K562 (cell line): ENCODE data around the gene MYO1F. TPM values are rescaled to one million over a fixed set of nuclear protein-coding genes. Genes with fewer than 3 reads are reported as not detected.

Experiments used
- ATAC-seq: fragments of 200-7000 bp; cut with Tn5 transposase; 3 replicates; pipeline ENCODE4 v1.9.1; 2020; ENCODE audit warnings: moderate library complexity
- BruUV-seq: library from RNA; stranded (reverse); fragments of 400-500 nt; replicated peaks from 2 replicates; lab custom pipeline; 2021; lab: Mats Ljungman, UMichigan
- CTCF ChIA-PET: fragments of 300-600 bp; formaldehyde crosslinking; extraction: SDS; loops from one replicate; lab custom pipeline; 2021; ENCODE audit warnings: low intra/inter-chr PET ratio; lab: Yijun Ruan, JAX
- POLR2A ChIA-PET: fragments of 300-600, 350-650 bp; sonication (Branson Sonifier 250); formaldehyde crosslinking; extraction: SDS; loops from one replicate; lab custom pipeline; 2021; ENCODE audit warnings: antibody characterized with exemption, inconsistent platforms; lab: Yijun Ruan, JAX
- DNase-seq, 4 experiments: peaks; one replicate each; pipeline versions ENCODE4 v3.0.0 to v3.0.0-alpha.2; 2011 to 2018; ENCODE audit warnings: low spot score in 3 of 4, mixed read lengths in 3 of 4; ENCODE audit errors: extremely low read depth in 1 of 4
- FAIRE-seq: peaks from 2 replicates; lab custom pipeline; 2011; peaks lifted over from hg19 to GRCh38; lab: Jason Lieb, UNC
- H2AFZ ChIP-seq: 2 replicates; pipeline ENCODE4 v1.6.0; 2011; ENCODE audit warnings: low read depth, low read length, control low read depth, inconsistent platforms
- H3K27ac ChIP-seq: fragments of 200-600 bp; 3 replicates; pipeline ENCODE4 v1.8.0; 2011; ENCODE audit warnings: low read depth, mild to moderate bottlenecking, control low read depth, inconsistent platforms, low read length, moderate library complexity, mixed read lengths; ENCODE audit errors: extremely low read depth
- H3K27me3 ChIP-seq, 2 experiments: fragments of 300-600 bp in 1 of 2; 2 replicates in 1 of 2; 3 replicates in 1 of 2; pipeline versions ENCODE4 v1.6.0 to v1.8.0; 2011; ENCODE audit warnings: inconsistent platforms in 2 of 2, low read length in 2 of 2, mild to moderate bottlenecking in 1 of 2, mixed read lengths in 1 of 2, moderate library complexity in 1 of 2; ENCODE audit not compliant: control insufficient read depth in 2 of 2, insufficient read depth in 2 of 2
- H3K36me3 ChIP-seq: fragments of 300-600 bp; 3 replicates; pipeline ENCODE4 v1.8.0; 2011; ENCODE audit warnings: mild to moderate bottlenecking, low read length, inconsistent platforms; ENCODE audit not compliant: control insufficient read depth, insufficient read depth
- H3K4me1 ChIP-seq, 2 experiments: fragments of 200-600 bp in 1 of 2; replicated peaks in 1 of 2; 2 replicates in 1 of 2; 3 replicates in 1 of 2; pipeline versions ENCODE4 v1.5.1 to v1.8.0; 2011; ENCODE audit warnings: inconsistent platforms in 2 of 2, low read length in 2 of 2, mild to moderate bottlenecking in 1 of 2, mixed read lengths in 1 of 2, moderate library complexity in 1 of 2; ENCODE audit not compliant: control insufficient read depth in 2 of 2, insufficient read depth in 2 of 2
- H3K4me2 ChIP-seq: 2 replicates; pipeline ENCODE4 v1.6.1; 2011; ENCODE audit warnings: low read length, control low read depth, inconsistent platforms, mixed read lengths; ENCODE audit not compliant: insufficient read depth
- H3K4me3 ChIP-seq: fragments of 200-600 bp; sonication (generic), shearing (Covaris generic); 2 replicates; pipeline ENCODE4 v1.5.1; 2016; ENCODE audit warnings: control low read depth, inconsistent platforms
- H3K79me2 ChIP-seq: fragments of 200-600 bp; 3 replicates; pipeline ENCODE4 v1.8.0; 2011; ENCODE audit warnings: low read length, inconsistent platforms; ENCODE audit not compliant: control insufficient read depth, insufficient read depth
- H3K9ac ChIP-seq, 2 experiments: 2 replicates each; pipeline versions ENCODE4 v1.6.0 to v1.6.1; 2011; ENCODE audit warnings: low read depth in 2 of 2, low read length in 2 of 2, control low read depth in 1 of 2, inconsistent platforms in 1 of 2, mild to moderate bottlenecking in 1 of 2, mixed read lengths in 1 of 2; ENCODE audit not compliant: insufficient read depth in 1 of 2
- H3K9me1 ChIP-seq: one replicate; pipeline ENCODE4 v1.6.0; 2011; ENCODE audit warnings: inconsistent platforms, mild to moderate bottlenecking, low read length, moderate library complexity; ENCODE audit not compliant: control insufficient read depth, insufficient read depth
- H3K9me3 ChIP-seq: replicated peaks from 2 replicates; pipeline ENCODE4 v1.5.1; 2011; ENCODE audit warnings: low read depth, low read length, inconsistent platforms; ENCODE audit not compliant: control insufficient read depth, insufficient read depth
- H4K20me1 ChIP-seq: replicated peaks from 2 replicates; pipeline ENCODE4 v1.6.1; 2011; ENCODE audit warnings: low read length, inconsistent platforms, mixed read lengths; ENCODE audit not compliant: control insufficient read depth, insufficient read depth
- CTCF ChIP-seq, 3 experiments: IDR thresholded peaks in 2 of 3; conservative IDR thresholded peaks in 1 of 3; 2 replicates each; pipeline ENCODE4 v1.5.1; 2011 to 2012; ENCODE audit warnings: low read length in 3 of 3, mild to moderate bottlenecking in 3 of 3, control low read depth in 2 of 3, improper control_type of control experiment in 1 of 3, inconsistent platforms in 1 of 3, low read depth in 1 of 3, mixed read lengths in 1 of 3, moderate library complexity in 1 of 3; ENCODE audit not compliant: insufficient read depth in 2 of 3
- POLR2G ChIP-seq: fragments of 200-400 bp; formaldehyde crosslinking; IDR thresholded peaks from 2 replicates; pipeline ENCODE4 v1.6.1; 2017; ENCODE audit warnings: low read depth, mild to moderate bottlenecking, antibody characterized with exemption, low read length, moderate library complexity
- STAT5A ChIP-seq: IDR thresholded peaks from 2 replicates; pipeline ENCODE4 v1.6.1; 2012; ENCODE audit warnings: low read length, inconsistent platforms, borderline replicate concordance
- SUPT5H ChIP-seq: fragments of 450-650 bp; IDR thresholded peaks from 2 replicates; pipeline ENCODE4 v1.6.1; 2016
- WGBS: fragments of 100-300 bp; shearing (Covaris generic); methylation state at CpG from one replicate; pipeline ENCODE4 v1.1.6; 2016; ENCODE audit warnings: low coverage, mixed read lengths; ENCODE audit not compliant: insufficient coverage; ENCODE audit errors: missing lambda C conversion rate; 5-methylcytosine and 5-hydroxymethylcytosine counted together
- in situ Hi-C: fragments of 300-500 bp; cut with MboI; formaldehyde crosslinking; loops from 4 replicates; pipeline ENCODE4 v1.15.0; 2018; ENCODE audit warnings: inconsistent platforms, mixed read lengths
- intact Hi-C: fragments of 100-400 bp; cut with micrococcal nuclease; formaldehyde crosslinking; loops from 2 replicates; pipeline ENCODE4 v1.14.2; 2022
- polyA plus RNA-seq, 8 experiments: library from polyadenylated mRNA; depleted of rRNA in 4 of 8; stranded (reverse) in 5 of 8; unstranded in 3 of 8; fragments of >200 nt; fragmentation: Nextera tagmentation in 2 of 8; fragmentation: Illumina TruSeq in 1 of 8; extraction: Ambion mirVana in 2 of 8; extraction: Trizol in 1 of 8; gene quantifications; 2 replicates each; pipeline versions ENCODE4 v1.2.1 to v1.2.3, GENCODE V29; 2011 to 2014; ENCODE audit warnings: inconsistent platforms in 1 of 8, missing spikeins in 1 of 8
- total RNA-seq, 7 experiments: library from RNA; depleted of rRNA in 6 of 7; stranded (reverse); fragments of >200 nt in 6 of 7; fragmentation: Illumina TruSeq in 2 of 7; extraction: Trizol in 2 of 7; gene quantifications; 2 replicates each; pipeline versions ENCODE4 v1.2.1 to v1.2.3, GENCODE V29; 2011 to 2021; ENCODE audit warnings: low replicate concordance in 1 of 7

MYO1F gene
- total and polyA plus RNA-seq, 9 of the 15 experiments (the other 6 are each of a cell fraction or from before 2014, with no cell fraction given), result 0.78 to 9.4 (median 4.3) TPM

GRCh38 chr19:8481201-8481600, 96.0 kb downstream of the MYO1F start:
- H3K79me2 ChIP-seq, result peaks cover 54% of the 10 kb centered on the region
- no peak for DNase-seq
- ChIA-PET CTCF (no interaction called here), POLR2A (interaction anchor here (1.0 to 1.1 kb wide), 2 partner anchors 9 to 17 kb away, joined by 3 to 8 read pairs; no protein-coding TSS in a partner anchor)
- H3K27ac ChIP-seq, result no peak overlapping the region
- no peak overlapping the region for H3K4me3 ChIP-seq
- no peak for TF ChIP-seq SUPT5H
- peak; percentile 47; the same call in 1 of the 2 replicates for TF ChIP-seq POLR2G
- TF ChIP-seq, all 486 proteins: peak for 1
- peaks cover 12% of the 10 kb centered on the region for H4K20me1 ChIP-seq
- in situ Hi-C loops, result no loop called here
- H3K9ac ChIP-seq, result 0 out of 4 replicates have a peak overlapping the region, but pooled peaks of 1 of the 2 experiments have one; percentile 40
- ATAC-seq (no peak), FAIRE-seq (no peak)
- H3K9me3 ChIP-seq, result no peaks in the 10 kb centered on the region
- no peaks in the 10 kb centered on the region for H3K27me3 ChIP-seq
- intact Hi-C loops, result no loop called here
- peaks cover 0 to 12% of the 10 kb centered on the region in 2 experiments; a peak in 1 of 5 replicates for H3K4me1 ChIP-seq
- no peaks in the 10 kb centered on the region for H3K9me1 ChIP-seq
- H3K36me3 ChIP-seq, result peaks cover 90% of the 10 kb centered on the region
- H3K4me2 ChIP-seq, result no peak overlapping the region
- WGBS, result 87% methylated on average over 11 of the region's 11 CpGs
- BruUV-seq, result no TSS peak
- H2AFZ ChIP-seq, result no peak overlapping the region

- H3K9me3 ChIP-seq, result no peaks in the 10 kb centered on the region
- no peak for TF ChIP-seq STAT5A
- TF ChIP-seq CTCF (IDR thresholded peaks at IDR 0.05 in 2 of 3, conservative IDR thresholded peaks at IDR 0.05 in 1 of 3; ENCODE audit: insufficient read depth in 2 of 3, low read depth in 1 of 3, low read length in 3 of 3), result no peak
- DNase-seq (no peak), ATAC-seq (no peak), FAIRE-seq (no peak)
- no TSS peak for BruUV-seq
- CTCF ChIA-PET, result no interaction called here
- H3K9ac ChIP-seq, result no peak overlapping the region
- POLR2A ChIA-PET, result interaction anchor here (0.8 to 1.7 kb wide), 2 partner anchors 9 to 35 kb away, joined by 3 to 5 read pairs; partner anchors contain the start of gene ZNF414
- no peaks in the 10 kb centered on the region for H3K9me1 ChIP-seq
- peaks cover 0 to 4% of the 10 kb centered on the region in 2 experiments; a peak in 1 of 5 replicates for H3K4me1 ChIP-seq
- peaks cover 15% of the 10 kb centered on the region for H4K20me1 ChIP-seq
- in situ Hi-C loops (no loop called here), intact Hi-C loops (no loop called here)
- H3K79me2 ChIP-seq, result peaks cover 68% of the 10 kb centered on the region
- no peak overlapping the region for H2AFZ ChIP-seq
- no peak overlapping the region for H3K4me3 ChIP-seq
- H3K27ac ChIP-seq, result no peak overlapping the region
- H3K36me3 ChIP-seq, result peaks cover 91% of the 10 kb centered on the region; the same call in 2 of the 3 replicates
- WGBS, result 68% methylated on average over 3 of the region's 3 CpGs
- H3K27me3 ChIP-seq, result no peaks in the 10 kb centered on the region
- no peak overlapping the region for H3K4me2 ChIP-seq
Observed at GRCh38 chr19:8478598-8478997, 98.6 kb downstream of the MYO1F start.
